B cell (primary cell): Measurements from ENCODE around the gene FXYD3. TPM values are rescaled to one million over a fixed set of nuclear protein-coding genes. Genes with fewer than 3 reads are reported as not detected.
A peak's percentile ranks its signal among the peaks of the same experiment; 100 is the strongest.

Experiments
- ATAC-seq: fragments of 200-7000 bp; cut with Tn5 transposase; one replicate; pipeline ENCODE4 v1.10.0; 2021; ENCODE audit warnings: low read depth, mild to moderate bottlenecking, moderate number of reproducible peaks, moderate library complexity
- CTCF ChIA-PET: fragments of 350-600 bp; sonication (Branson Sonifier 250); formaldehyde crosslinking; loops from one replicate; lab custom pipeline; 2021; ENCODE audit warnings: antibody characterized with exemption, inconsistent platforms; lab: Charles Lee
- POLR2A ChIA-PET: fragments of 350-600 bp; sonication (Branson Sonifier 250); formaldehyde crosslinking; loops from one replicate; lab custom pipeline; 2021; ENCODE audit warnings: antibody characterized with exemption; lab: Charles Lee
- DNase-seq: peaks from one replicate; pipeline ENCODE4 v3.0.0; 2013
- H2AFZ ChIP-seq: 2 replicates; pipeline ENCODE4 v1.6.1; 2012; ENCODE audit warnings: mild to moderate bottlenecking, low read depth, low read length; ENCODE audit not compliant: insufficient read depth, poor library complexity, severe bottlenecking
- H3K27ac ChIP-seq, 2 donors: 1 replicate in 1 of 2; 2 replicates in 1 of 2; pipeline ENCODE4 v1.5.1; 2012 to 2013; ENCODE audit warnings: low read length in 2 of 2, mild to moderate bottlenecking in 2 of 2, moderate library complexity in 1 of 2
- H3K27me3 ChIP-seq, 4 experiments: fragments of 200-600 bp in 1 of 4; sonication (generic) in 1 of 4; replicated peaks in 1 of 4; 1 replicate in 2 of 4; 2 replicates in 2 of 4; pipeline versions ENCODE4 v1.6.1 to v1.7.0; 2013 to 2016; ENCODE audit warnings: low read length in 3 of 4, mild to moderate bottlenecking in 2 of 4, mixed read lengths in 1 of 4, moderate library complexity in 1 of 4; ENCODE audit not compliant: insufficient read depth in 4 of 4, control insufficient read depth in 3 of 4; ENCODE audit errors: control extremely low read depth in 1 of 4
- H3K36me3 ChIP-seq, 2 experiments: replicated peaks in 1 of 2; 1 replicate in 1 of 2; 2 replicates in 1 of 2; pipeline versions ENCODE4 v1.6.1 to v1.7.1; 2013; ENCODE audit warnings: low read length in 1 of 2; ENCODE audit not compliant: insufficient read depth in 2 of 2, control insufficient read depth in 1 of 2; ENCODE audit errors: control extremely low read depth in 1 of 2, extremely low read depth in 1 of 2
- H3K4me1 ChIP-seq, 2 donors: fragments of 200-600 bp in 1 of 2; sonication (generic) in 1 of 2; 1 replicate in 1 of 2; 2 replicates in 1 of 2; pipeline versions ENCODE4 v1.5.1 to v1.6.1; 2013 to 2017; ENCODE audit warnings: low read length in 2 of 2; ENCODE audit not compliant: control insufficient read depth in 2 of 2, insufficient read depth in 2 of 2
- H3K4me2 ChIP-seq: replicated peaks from 2 replicates; pipeline ENCODE3; 2012; ENCODE audit warnings: mild to moderate bottlenecking, low read depth, low read length; ENCODE audit not compliant: poor library complexity, severe bottlenecking
- H3K4me3 ChIP-seq, 5 experiments: fragments of 200-600 bp in 1 of 5; sonication (generic) in 1 of 5; 1 replicate in 3 of 5; 2 replicates in 2 of 5; pipeline versions ENCODE4 v1.5.1 to v1.7.0; 2011 to 2016; ENCODE audit warnings: low read length in 4 of 5, mild to moderate bottlenecking in 4 of 5, low read depth in 2 of 5, control low read depth in 1 of 5, moderate library complexity in 1 of 5; ENCODE audit not compliant: insufficient read depth in 1 of 5; ENCODE audit errors: control extremely low read depth in 1 of 5, extremely low read depth in 1 of 5
- H3K79me2 ChIP-seq: fragments of 200-600 bp; sonication (generic); one replicate; pipeline ENCODE4 v1.6.0; 2016; ENCODE audit warnings: low read length; ENCODE audit not compliant: control insufficient read depth, insufficient read depth
- H3K9ac ChIP-seq: fragments of 200-600 bp; sonication (generic); 2 replicates; pipeline ENCODE4 v1.6.1; 2017; ENCODE audit warnings: mild to moderate bottlenecking, low read length, moderate library complexity
- H3K9me3 ChIP-seq, 3 donors: one replicate each; pipeline versions ENCODE4 v1.6.1 to v1.7.1; 2013; ENCODE audit warnings: low read length in 2 of 3; ENCODE audit not compliant: control insufficient read depth in 2 of 3, insufficient read depth in 1 of 3; ENCODE audit errors: control extremely low read depth in 1 of 3
- H4K20me1 ChIP-seq: 2 replicates; pipeline ENCODE4 v1.6.0; 2012; ENCODE audit warnings: mild to moderate bottlenecking, low read length; ENCODE audit not compliant: insufficient read depth, control insufficient read depth, poor library complexity, severe bottlenecking
- H3K27ac Mint-ChIP-seq: one replicate; pipeline ENCODE4 v1.8.0; 2021; ENCODE audit warnings: mixed read lengths
- H3K27me3 Mint-ChIP-seq: one replicate; pipeline ENCODE4 v1.8.0; 2021; ENCODE audit warnings: mixed read lengths
- H3K4me1 Mint-ChIP-seq: one replicate; pipeline ENCODE4 v1.8.0; 2021; ENCODE audit warnings: mixed read lengths
- H3K4me3 Mint-ChIP-seq: one replicate; pipeline ENCODE4 v1.8.0; 2021; ENCODE audit warnings: mixed read lengths
- H3K9me3 Mint-ChIP-seq: one replicate; pipeline ENCODE4 v1.8.0; 2022; ENCODE audit warnings: mixed read lengths; ENCODE audit not compliant: insufficient read depth
- EZH2 ChIP-seq: IDR thresholded peaks from 2 replicates; pipeline ENCODE4 v1.6.1; 2012; ENCODE audit warnings: borderline replicate concordance, low read depth, mild to moderate bottlenecking, moderate library complexity, low read length; ENCODE audit not compliant: insufficient read depth, poor library complexity, severe bottlenecking
- WGBS: methylation state at CpG from one replicate; pipeline ENCODE4 v1.1.5; 2013; ENCODE audit warnings: missing lambda C conversion rate; ENCODE audit not compliant: insufficient coverage; 5-methylcytosine and 5-hydroxymethylcytosine counted together
- intact Hi-C: fragments of 100-400 bp; cut with micrococcal nuclease; formaldehyde crosslinking; loops from one replicate; pipeline ENCODE4 v1.10.0; 2022
- polyA plus RNA-seq: library from polyadenylated mRNA; depleted of rRNA; stranded (reverse); fragments of >200 nt; gene quantifications from 2 replicates; pipeline ENCODE4 v1.2.3, GENCODE V29; 2012
- total RNA-seq, 2 donors: library from RNA; stranded (reverse); fragments of 120-200 nt in 1 of 2; gene quantifications; 1 replicate in 1 of 2; 2 replicates in 1 of 2; pipeline versions ENCODE4 v1.2.3 to v1.2.4, GENCODE V29; 2013 to 2022
- TF ChIP-seq, protein P1 (sequence below): fragments of 200-600 bp; IDR thresholded peaks from one replicate; pipeline ENCODE4 v1.8.0; 2022; ENCODE audit warnings: antibody characterized with exemption, mild to moderate bottlenecking

The FXYD3 gene
- total and polyA plus RNA-seq, 2 donors (not counting 1 experiment from before 2014, with no cell fraction given) = not detected

DNA sequence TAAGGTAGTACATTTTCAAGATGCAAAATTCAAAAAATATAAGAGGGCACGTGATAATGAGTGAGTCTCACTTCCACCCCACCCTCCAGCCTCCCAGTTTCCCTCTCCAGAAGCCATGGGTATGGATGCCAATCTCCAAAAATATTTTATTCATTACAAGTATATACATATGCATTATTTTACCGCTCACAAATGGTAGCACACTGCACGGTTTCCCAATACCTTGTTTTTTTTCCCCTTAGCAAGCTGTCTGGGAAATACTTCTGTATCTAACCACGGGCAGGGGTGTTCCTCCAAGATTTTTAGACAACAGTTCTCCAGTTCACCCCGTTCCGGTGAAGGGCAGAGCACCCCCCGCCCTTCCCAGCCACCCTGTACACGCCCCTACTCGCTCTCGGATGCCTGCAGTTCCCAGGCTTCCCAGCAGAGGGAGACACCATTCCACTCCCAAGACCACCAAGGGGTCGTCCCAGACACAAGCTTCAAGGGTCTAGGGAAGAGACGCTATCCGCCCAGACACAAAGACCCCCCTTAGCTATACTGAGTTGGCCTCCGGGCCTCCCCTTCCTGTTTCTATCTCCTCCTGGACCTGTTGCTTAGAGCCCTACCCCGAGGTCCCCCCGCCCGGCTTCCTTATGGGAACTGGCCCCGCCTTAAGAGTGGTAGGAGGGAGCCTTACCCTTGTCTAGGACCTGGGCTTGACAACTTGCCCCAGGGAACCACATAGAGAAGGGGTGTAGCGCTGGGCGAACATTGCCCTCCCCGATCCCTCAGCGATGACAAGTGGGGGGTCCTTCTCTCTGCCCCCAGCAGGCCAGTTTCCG lies 1.1 kb upstream of the FXYD3 start:
- Mint-ChIP-seq H3K27me3 (peaks cover 7% of the 10 kb centered on the region), H3K27ac (peak overlapping the region; percentile 46), H3K4me1 (peaks cover 8% of the 10 kb centered on the region), H3K9me3 (no peaks in the 10 kb centered on the region), H3K4me3 (peak overlapping the region; percentile 44)
- no peak for TF ChIP-seq EZH2
- TF ChIP-seq, protein P1, sequence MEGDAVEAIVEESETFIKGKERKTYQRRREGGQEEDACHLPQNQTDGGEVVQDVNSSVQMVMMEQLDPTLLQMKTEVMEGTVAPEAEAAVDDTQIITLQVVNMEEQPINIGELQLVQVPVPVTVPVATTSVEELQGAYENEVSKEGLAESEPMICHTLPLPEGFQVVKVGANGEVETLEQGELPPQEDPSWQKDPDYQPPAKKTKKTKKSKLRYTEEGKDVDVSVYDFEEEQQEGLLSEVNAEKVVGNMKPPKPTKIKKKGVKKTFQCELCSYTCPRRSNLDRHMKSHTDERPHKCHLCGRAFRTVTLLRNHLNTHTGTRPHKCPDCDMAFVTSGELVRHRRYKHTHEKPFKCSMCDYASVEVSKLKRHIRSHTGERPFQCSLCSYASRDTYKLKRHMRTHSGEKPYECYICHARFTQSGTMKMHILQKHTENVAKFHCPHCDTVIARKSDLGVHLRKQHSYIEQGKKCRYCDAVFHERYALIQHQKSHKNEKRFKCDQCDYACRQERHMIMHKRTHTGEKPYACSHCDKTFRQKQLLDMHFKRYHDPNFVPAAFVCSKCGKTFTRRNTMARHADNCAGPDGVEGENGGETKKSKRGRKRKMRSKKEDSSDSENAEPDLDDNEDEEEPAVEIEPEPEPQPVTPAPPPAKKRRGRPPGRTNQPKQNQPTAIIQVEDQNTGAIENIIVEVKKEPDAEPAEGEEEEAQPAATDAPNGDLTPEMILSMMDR = peak; percentile 91
- peak overlapping the region; percentile 27 for H2AFZ ChIP-seq
- H3K4me3 ChIP-seq = peak overlapping the region in 1 of 5 experiments; percentile 24
- intact Hi-C loops = loop anchor here (1.0 to 2.0 kb wide), 4 partner anchors 21 to 103 kb away; partner anchors contain the start of gene LGI4
- H3K9me3 ChIP-seq = peaks cover 0 to 4% (median 0%) of the 10 kb centered on the region in 3 donors
- CTCF ChIA-PET = interaction anchor here (0.8 to 4.5 kb wide), 12 partner anchors 8 to 380 kb away, joined by 3 to 31 read pairs (median 4); partner anchors contain the start of gene LGI4
- peak overlapping the region; percentile 66 for H3K4me2 ChIP-seq
- ATAC-seq = peak; percentile 92
- no peaks in the 10 kb centered on the region for H3K79me2 ChIP-seq
- H4K20me1 ChIP-seq = no peaks in the 10 kb centered on the region
- POLR2A ChIA-PET = no interaction called here
- H3K27me3 ChIP-seq = peaks cover 0 to 26% (median 2%) of the 10 kb centered on the region in 4 experiments
- H3K27ac ChIP-seq = no peak overlapping the region
- H3K36me3 ChIP-seq = no peaks in the 10 kb centered on the region
- peaks cover 7 to 9% of the 10 kb centered on the region in 2 donors for H3K4me1 ChIP-seq
- H3K9ac ChIP-seq = no peak overlapping the region
- peak; percentile 80 for DNase-seq
- 14% methylated on average over 18 of the region's 23 CpGs for WGBS
